Activated T-helper 1 cell treated with anti-CD3 and anti-CD28 coated beads, Interleukin-2, amount 50 U/mL, for 16 hours (primary cell): ENCODE results near the gene STAB2.
A peak's percentile ranks its signal among the peaks of the same experiment; 100 is the strongest.

Experiments used
- DNase-seq, 2 donors: peaks; one replicate each; pipeline ENCODE4 v3.0.0-alpha.2; 2020; ENCODE audit warnings: low read depth in 1 of 2, low spot score in 1 of 2

STAB2 gene

DNA sequence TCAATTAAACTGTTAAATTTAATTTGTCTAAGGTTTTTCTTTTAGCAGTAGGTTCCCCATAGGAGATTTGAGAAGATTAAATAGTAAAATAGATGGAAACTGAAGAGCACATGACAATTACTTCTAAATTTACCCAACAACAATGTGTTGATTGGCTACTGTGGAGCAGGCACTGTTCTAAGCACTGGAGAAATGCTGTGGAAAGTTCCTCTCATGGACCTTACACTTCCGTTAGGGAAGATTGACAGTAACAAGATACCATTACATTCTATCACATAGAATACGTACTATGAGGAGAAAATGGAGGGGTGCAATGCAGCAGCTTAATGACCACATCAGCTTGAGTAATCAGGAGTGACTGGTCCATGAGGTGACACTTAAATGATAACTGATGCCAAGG is 8.1 kb upstream of the STAB2 start:
- no peak for DNase-seq

DNA sequence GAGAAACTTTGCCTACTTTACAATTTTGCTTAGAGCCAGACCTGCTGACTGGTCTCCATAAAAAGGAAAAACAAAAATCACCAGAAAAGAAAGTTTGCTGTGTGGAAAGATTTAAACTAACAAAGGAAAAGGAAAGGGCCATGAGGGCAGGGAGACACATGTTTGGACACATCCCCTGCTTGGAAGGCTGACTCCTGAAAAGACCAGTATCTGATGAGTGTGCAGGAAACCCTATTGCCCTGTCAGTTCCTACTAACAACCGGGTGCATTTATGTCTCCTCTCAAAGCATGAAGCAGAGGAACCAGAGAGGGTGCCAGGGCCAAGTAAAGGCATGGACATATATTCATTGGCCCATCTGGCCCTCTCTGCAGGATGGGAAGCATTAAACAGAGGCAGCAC is 7.0 kb upstream of the STAB2 start:
- no peak for DNase-seq

DNA sequence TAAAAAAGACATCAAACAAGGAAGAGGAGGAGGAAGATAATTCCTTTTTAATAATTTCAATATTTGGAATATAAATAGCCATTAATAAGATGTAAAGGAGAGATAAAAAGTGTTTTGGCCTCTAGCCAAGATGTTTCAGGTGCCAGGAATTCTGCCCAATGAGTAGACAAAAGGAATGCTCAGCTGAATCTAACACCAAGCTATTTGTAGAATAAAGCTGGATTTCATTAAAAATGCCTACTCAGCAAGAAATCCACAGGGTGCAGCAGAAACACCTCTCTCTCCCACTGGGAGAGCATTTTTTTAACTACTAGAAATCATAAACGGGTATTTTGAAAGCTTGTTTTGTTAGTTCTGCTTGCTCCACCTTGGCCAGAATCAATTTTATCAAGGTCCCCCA is 4.1 kb upstream of the STAB2 start:
- no peak for DNase-seq

DNA sequence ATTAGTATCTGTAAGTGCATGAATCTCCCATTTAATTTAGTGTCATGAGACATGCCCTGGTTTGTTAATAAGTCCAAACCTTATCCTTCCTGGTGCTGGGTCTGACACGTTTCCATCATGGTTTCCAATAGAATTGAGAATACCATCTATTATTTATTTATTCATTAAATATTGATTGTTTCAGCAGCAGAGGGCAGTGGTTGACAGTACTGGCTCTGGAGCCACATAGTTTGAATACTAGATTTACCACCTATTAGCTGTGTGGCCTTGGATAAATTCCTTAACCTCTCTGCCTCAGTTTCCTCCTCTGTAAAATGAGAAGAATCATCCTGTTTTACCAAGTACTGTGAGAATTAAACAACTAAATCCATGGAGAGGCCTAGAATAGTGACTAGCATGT is 941 bp upstream of the STAB2 start:
- DNase-seq = no peak

DNA sequence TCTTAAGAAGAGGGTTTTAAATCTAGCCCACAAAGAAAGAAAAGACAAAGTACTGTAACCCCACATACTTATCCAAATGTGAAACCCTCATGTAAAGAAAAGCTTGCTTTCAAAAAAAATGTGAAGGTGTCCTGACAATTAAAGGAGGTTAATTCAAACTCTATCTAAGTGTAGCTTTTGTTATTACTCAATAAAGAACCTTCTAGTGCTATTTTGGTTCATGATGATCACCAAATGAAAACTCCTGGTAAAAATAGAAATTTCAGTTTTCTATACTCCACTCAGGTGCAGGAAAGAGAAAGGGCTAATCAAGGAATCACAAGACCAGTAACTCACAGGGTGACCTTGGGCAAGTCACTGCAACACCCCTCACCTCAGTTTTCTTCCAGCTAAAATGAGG is 1.6 kb downstream of the STAB2 start:
- DNase-seq = no peak

DNA sequence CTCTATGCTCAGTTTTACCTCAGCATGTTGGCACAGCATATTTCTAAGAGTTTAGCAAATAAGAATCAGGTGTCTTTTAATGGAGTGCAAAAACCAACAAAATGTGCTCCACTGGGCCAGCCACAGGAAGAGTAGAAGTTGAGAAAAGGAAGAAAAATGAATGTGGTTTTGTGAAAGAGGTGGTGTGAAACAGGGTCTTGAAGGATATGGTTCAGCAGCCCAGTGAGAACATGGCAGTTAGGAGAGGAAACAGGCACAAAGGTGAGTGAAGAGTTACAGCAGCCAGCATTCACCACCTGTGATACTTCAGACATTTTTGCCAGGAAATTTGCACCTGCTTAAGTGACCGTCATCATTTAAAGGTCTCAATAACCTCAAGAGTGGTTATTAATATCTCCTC is 2.4 kb downstream of the STAB2 start:
- no peak for DNase-seq

DNA sequence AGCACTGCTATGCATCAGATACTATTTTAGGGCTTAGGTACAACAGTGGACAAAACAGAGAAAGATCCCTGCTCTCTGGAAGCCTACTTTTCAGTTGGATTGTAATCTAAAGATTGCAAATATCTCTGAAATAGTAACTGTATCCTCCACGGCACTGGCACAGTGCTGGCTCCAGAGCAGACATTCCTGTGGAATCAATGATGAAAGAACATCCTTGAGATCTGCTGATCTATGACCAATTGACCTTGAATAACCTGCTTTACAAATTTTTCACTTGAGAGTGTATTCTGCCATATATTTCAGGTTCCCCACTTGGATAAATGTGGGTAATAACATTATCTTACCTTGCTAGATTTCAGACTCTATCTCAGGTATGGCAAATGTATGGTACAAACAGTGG is 3.2 kb downstream of the STAB2 start:
- no peak for DNase-seq

DNA sequence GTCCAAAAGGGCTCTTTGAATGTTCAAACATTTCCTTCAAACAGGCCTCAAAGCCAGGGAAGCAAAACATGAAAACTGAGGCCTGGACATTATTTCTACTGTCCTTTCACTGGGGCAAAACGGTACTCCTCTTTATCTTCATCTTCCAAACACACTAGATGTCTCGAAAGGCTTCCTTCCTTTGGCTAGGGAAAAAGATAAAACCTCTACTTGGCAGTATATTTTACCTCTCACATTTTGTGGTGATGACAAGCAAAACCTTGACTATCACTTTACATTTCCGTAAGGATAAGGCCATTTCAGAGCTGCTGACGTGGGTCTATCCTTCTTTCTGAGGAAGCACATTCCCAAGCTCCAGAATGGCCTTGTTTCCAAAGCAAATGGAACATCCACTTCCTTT is 9.9 kb downstream of the STAB2 start:
- no peak for DNase-seq

DNA sequence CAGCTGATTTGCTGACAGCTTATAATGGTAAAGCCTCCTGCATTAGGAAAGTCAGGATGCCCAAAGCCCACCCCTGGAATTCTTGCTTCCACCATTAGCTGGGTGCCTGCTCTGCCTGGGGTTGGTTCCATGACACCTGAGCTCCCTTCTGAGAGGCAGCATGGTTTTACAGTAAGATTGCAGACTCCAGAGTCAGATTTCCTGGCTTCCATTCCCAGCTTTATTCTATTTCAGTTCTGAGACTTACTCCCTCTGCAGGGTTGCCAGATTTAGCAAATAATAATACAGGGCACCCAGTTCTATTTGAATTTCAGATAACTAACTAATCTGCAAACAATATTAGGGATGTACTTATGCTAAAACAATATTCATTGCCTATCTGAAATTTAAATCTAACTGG is 12.2 kb downstream of the STAB2 start:
- no peak for DNase-seq

DNA sequence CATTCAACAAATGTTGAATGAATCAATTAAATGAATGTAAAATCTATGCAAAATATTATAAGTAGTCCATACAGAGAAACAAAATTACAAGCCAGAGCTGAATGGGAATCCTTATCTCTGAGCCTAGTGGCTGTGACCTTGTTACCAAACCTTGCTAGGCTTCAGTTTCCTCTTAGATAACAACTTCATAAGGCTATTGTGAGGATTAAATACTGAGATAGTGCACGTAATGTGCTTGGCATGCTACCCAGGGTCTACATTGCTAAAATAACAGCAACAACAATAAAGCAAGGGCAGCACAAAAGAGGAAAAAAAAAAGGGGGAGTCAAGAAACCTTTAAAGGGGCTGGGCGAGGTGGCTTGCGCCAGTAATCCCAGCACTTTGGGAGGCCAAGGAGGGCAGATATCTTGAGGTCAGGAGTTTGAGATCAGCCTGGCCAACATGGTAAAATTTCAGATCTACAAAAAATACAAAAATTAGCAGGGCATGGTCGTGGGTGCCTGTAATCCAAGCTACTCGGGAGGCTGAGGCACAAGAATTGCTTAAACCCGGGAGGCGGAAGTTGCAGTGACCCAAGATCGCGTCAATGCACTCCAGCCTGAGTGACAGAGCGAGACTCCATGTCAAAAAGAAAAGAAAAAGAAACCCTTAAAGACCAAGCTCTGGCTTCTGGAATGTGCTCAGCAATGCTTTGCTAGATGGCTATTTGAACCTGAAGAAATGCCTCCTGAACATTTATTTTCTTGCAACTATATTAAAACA is 14.1 kb downstream of the STAB2 start:
- no peak for DNase-seq

DNA sequence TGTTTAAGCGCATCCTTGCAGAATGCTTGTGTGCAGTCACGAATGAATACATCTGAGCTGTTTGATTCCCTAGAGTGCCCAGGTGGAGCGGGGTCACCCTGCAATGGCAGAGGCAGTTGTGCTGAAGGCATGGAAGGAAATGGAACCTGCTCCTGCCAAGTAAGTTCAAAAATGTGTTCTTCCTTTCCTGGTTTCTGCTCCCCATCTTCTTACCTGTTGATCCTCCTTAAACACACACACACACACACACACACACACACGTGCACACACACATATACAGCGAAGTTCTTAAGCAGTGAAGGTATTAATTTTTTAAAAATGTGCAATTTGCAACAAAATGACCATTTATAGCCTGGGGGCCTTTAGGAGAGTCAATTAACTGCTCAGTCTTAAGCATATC is 33.3 kb downstream of the STAB2 start:
- DNase-seq = no peak

DNA sequence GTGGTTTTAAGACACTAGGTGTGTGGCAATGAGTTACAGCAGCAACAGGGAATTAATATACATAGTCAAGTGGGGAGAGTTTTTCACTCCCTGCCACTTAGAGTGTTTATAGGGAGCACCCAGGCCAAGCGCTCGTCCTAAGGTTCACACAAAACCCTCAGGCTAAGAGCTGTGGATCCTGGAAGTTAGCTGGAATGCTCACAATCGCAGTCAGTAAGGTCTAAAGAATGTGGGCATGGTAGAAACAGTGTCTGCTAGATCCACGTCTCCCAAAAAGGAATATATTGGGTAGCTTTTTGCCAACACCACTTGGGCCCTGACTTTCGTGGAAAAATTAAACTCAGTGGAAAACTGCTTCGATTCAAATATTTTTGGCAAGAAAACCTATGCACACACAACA is 36.6 kb downstream of the STAB2 start:
- no peak for DNase-seq

DNA sequence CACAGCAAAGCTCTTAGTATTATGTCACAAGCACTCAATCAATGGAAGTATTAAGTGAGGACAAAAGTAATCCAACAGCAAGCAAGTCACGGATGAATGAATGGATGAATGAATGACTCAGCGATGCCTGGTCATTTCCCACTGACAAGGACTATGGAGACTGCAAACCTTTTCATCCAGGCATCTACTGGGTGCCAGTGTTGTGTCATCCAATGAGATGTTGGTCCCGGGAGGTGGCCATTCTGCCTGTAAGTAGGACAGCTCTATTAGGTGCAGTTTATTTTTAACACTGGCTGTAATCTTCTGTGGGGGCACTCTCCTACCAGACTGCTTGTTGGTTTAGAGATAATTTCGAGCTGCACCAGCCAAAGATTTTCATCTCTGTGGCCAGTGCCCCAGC is 39.4 kb downstream of the STAB2 start:
- DNase-seq = no peak

DNA sequence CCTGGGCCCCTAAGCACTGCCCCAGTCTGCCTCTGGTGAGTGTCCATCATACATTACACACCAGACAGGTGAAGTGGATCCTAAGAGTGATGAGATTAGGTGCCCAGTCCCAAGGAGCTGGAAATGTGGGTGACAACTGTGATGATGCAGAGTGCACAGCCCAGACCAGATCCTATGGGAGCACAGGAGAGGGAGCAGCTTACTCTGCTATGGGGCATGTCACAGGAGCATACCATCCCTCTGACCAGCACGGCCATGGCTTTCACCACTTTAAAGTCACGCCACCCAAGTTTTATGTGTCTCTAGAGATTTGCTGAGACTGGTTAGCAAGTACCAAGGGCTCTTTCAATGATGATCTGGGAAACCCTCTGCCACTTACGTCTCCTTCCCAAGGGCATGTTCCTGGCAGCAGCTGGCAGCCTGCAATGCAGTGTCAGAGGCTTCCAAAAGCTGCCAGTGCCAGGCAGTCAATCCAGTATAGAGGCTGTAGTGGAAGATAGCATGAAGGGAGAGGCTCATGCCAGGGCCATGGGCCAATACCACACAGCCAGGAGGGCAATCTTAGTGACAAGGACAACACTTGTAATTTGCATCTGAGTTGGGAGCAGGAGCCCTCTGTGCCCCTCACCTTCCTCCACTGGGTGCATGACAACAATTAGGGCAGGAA is 40.2 kb downstream of the STAB2 start:
- DNase-seq = no peak

DNA sequence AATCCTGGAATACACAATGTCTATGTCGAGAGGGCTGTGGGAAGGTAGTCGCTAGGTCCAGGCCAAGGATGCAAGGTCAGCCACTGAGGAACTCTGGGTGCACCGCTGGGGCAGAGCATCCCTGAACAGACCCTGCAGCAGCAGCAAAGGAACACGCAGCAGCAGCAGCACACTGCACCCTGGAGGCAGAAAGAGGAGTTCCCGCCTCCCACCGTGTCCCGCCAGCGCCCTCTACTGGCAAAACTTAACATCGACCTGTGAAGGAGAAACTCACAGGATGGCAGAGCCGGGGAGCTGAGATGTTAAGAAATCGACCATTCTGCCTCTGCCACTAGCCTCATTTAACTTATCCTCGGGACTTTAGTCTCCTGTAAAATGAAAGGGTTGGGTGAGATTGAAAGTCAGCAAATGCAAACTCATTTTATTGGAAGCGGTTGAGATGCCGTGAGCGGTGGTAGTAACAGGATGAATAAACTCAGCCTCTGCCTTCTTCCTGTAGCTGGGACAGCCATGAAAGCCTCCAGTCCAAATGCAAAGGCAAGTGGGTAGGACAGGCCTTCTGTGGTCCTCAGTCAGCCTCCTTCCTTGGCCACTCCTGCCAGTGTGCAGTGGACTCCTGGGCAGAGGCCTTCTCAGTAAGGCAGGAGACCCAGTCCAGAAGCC is 45.6 kb downstream of the STAB2 start:
- DNase-seq = peak in 1 of 2 donors; percentile 0

DNA sequence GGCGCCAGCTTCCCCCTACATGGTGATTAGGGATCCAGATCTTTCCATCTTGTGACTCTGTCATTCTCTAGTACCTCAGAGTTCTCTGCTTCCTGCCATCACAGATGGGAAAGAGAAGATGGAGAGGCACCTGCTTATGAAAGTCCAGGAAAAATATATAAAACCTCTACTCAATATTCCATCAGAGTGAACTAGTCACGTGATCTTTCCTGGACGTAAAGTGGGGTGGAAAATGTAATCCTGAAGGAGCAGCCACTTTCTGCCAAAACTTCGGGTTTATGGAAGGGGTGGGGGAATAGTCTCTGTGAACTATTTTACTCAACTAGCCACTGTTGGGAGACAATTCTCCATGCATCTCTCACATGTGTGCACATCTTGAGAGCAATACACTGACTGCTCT is 47.7 kb downstream of the STAB2 start:
- DNase-seq = no peak

DNA sequence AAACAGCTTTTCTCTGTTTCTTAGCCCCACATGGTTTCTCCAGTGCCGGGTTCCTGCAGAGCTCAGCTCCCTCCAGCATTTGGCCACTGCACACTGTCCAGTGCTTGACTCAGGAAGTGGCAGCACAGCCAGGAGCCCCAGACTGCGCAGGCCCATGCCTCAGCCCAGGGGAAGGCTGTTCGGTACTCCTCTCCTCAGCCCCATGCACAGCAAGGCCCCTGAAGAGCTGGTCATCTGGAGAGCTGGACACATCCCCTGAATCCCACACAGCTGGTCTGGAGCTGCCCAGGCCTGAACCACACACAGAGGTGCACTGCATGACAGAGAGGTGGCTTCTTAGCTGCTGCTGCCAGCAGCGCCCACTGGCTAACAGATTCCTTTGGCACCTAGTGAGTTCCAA is 48.3 kb downstream of the STAB2 start:
- no peak for DNase-seq

DNA sequence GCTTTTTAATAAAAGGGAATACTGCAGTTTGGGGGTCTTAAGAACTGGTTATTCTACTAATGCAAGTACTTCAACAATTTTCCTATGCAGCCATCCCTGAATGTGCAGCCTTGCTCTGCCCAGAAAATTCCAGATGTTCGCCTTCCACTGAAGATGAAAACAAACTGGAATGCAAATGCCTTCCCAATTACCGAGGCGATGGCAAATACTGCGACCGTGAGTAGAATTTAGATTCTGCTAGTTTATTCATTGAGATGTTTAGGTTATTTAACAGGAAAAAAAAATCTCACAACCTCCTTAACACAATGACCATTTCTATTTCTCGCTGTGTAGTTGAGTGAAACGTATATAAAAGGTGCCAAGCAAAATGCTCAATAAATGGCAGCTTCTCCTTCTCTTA is 49.9 kb downstream of the STAB2 start:
- DNase-seq = no peak

DNA sequence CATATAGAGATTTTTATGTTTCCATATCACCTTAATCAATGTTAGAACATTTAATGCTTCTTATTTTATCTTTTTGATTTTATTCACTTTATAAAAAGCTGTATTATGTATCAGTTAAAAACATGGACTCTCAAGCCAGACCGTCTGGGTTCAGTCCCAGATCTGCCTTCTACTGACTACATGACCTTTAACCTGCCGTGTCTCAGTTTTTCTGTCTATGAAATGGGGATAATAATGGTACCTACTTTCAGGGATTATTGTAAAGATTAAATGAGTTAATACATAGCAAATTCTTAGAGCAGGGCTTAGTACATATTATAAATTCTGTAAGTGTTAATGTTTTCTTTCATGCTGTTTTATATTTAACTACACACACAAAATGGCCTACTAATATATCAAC is 50.4 kb downstream of the STAB2 start:
- DNase-seq = no peak

DNA sequence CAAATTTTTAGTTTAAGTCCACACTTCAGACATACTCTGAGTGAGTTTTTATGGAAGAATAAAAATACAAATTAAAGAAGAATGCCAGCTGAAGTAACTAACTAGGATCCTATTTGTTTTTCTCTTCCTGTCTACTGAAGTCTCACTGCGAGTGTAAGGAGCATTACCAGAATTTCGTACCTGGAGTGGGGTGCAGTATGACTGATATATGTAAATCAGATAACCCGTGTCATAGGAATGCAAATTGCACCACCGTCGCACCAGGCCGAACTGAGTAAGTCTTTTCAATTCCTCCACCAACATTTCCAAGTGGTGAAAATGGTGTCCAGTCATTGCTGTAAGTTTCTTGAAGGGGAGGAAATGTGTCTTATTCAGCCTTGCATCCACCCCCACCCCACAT is 52.9 kb downstream of the STAB2 start:
- no peak for DNase-seq

DNA sequence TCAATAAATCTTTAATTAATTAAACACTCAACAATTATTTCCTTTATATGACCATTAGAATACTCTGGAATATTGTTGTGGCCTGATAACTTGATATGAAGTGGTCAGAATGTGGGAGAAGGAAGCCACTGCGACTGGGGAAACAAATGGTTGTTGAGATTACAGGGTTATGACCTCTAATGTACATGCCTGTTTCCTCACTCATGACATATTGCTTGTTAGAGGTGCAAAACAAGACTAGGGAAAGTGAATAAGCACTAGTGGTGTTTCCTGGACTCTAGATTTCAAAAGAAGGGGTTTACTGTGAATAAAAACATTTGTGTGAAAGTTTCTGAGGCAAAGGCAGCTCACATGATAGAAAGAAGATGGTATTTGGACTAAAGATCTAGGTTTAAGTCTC is 53.3 kb downstream of the STAB2 start:
- DNase-seq = no peak

DNA sequence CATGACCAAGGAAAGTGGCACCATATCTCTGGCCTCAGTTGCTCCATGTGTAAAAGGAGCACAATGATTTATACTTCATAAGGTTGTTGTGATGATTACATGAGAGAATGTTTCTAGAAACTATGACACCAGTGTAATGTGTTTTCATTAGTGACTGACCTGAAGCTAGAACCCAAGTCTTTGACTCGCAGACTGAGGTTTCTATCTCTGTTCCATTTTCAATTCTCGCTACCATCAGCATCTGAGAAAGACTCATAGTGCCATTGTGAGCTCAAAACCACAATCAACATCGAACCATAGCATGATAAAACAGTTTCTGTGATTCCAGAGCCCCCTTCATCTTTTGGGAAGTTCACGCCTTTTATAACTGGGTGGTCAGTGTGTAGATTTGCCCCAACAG is 53.8 kb downstream of the STAB2 start:
- DNase-seq = no peak
